B cell (primary cell): Measurements from ENCODE around the gene PACRG. TPM values are rescaled to one million over a fixed set of nuclear protein-coding genes. Genes with fewer than 3 reads are reported as not detected.

Experiments used
- ATAC-seq: fragments of 200-7000 bp; cut with Tn5 transposase; one replicate; pipeline ENCODE4 v1.10.0; 2021; ENCODE audit warnings: low read depth, mild to moderate bottlenecking, moderate number of reproducible peaks, moderate library complexity
- CTCF ChIA-PET: fragments of 350-600 bp; sonication (Branson Sonifier 250); formaldehyde crosslinking; loops from one replicate; lab custom pipeline; 2021; ENCODE audit warnings: antibody characterized with exemption, inconsistent platforms; lab: Charles Lee
- POLR2A ChIA-PET: fragments of 350-600 bp; sonication (Branson Sonifier 250); formaldehyde crosslinking; loops from one replicate; lab custom pipeline; 2021; ENCODE audit warnings: antibody characterized with exemption; lab: Charles Lee
- DNase-seq: peaks from one replicate; pipeline ENCODE4 v3.0.0; 2013
- H2AFZ ChIP-seq: 2 replicates; pipeline ENCODE4 v1.6.1; 2012; ENCODE audit warnings: mild to moderate bottlenecking, low read depth, low read length; ENCODE audit not compliant: insufficient read depth, poor library complexity, severe bottlenecking
- H3K27ac ChIP-seq, 2 donors: 1 replicate in 1 of 2; 2 replicates in 1 of 2; pipeline ENCODE4 v1.5.1; 2012 to 2013; ENCODE audit warnings: low read length in 2 of 2, mild to moderate bottlenecking in 2 of 2, moderate library complexity in 1 of 2
- H3K27me3 ChIP-seq, 4 experiments: fragments of 200-600 bp in 1 of 4; sonication (generic) in 1 of 4; replicated peaks in 1 of 4; 1 replicate in 2 of 4; 2 replicates in 2 of 4; pipeline versions ENCODE4 v1.6.1 to v1.7.0; 2013 to 2016; ENCODE audit warnings: low read length in 3 of 4, mild to moderate bottlenecking in 2 of 4, mixed read lengths in 1 of 4, moderate library complexity in 1 of 4; ENCODE audit not compliant: insufficient read depth in 4 of 4, control insufficient read depth in 3 of 4; ENCODE audit errors: control extremely low read depth in 1 of 4
- H3K36me3 ChIP-seq, 2 experiments: replicated peaks in 1 of 2; 1 replicate in 1 of 2; 2 replicates in 1 of 2; pipeline versions ENCODE4 v1.6.1 to v1.7.1; 2013; ENCODE audit warnings: low read length in 1 of 2; ENCODE audit not compliant: insufficient read depth in 2 of 2, control insufficient read depth in 1 of 2; ENCODE audit errors: control extremely low read depth in 1 of 2, extremely low read depth in 1 of 2
- H3K4me1 ChIP-seq, 2 donors: fragments of 200-600 bp in 1 of 2; sonication (generic) in 1 of 2; 1 replicate in 1 of 2; 2 replicates in 1 of 2; pipeline versions ENCODE4 v1.5.1 to v1.6.1; 2013 to 2017; ENCODE audit warnings: low read length in 2 of 2; ENCODE audit not compliant: control insufficient read depth in 2 of 2, insufficient read depth in 2 of 2
- H3K4me2 ChIP-seq: replicated peaks from 2 replicates; pipeline ENCODE3; 2012; ENCODE audit warnings: mild to moderate bottlenecking, low read depth, low read length; ENCODE audit not compliant: poor library complexity, severe bottlenecking
- H3K4me3 ChIP-seq, 5 experiments: fragments of 200-600 bp in 1 of 5; sonication (generic) in 1 of 5; 1 replicate in 3 of 5; 2 replicates in 2 of 5; pipeline versions ENCODE4 v1.5.1 to v1.7.0; 2011 to 2016; ENCODE audit warnings: low read length in 4 of 5, mild to moderate bottlenecking in 4 of 5, low read depth in 2 of 5, control low read depth in 1 of 5, moderate library complexity in 1 of 5; ENCODE audit not compliant: insufficient read depth in 1 of 5; ENCODE audit errors: control extremely low read depth in 1 of 5, extremely low read depth in 1 of 5
- H3K79me2 ChIP-seq: fragments of 200-600 bp; sonication (generic); one replicate; pipeline ENCODE4 v1.6.0; 2016; ENCODE audit warnings: low read length; ENCODE audit not compliant: control insufficient read depth, insufficient read depth
- H3K9ac ChIP-seq: fragments of 200-600 bp; sonication (generic); 2 replicates; pipeline ENCODE4 v1.6.1; 2017; ENCODE audit warnings: mild to moderate bottlenecking, low read length, moderate library complexity
- H3K9me3 ChIP-seq, 3 donors: one replicate each; pipeline versions ENCODE4 v1.6.1 to v1.7.1; 2013; ENCODE audit warnings: low read length in 2 of 3; ENCODE audit not compliant: control insufficient read depth in 2 of 3, insufficient read depth in 1 of 3; ENCODE audit errors: control extremely low read depth in 1 of 3
- H4K20me1 ChIP-seq: 2 replicates; pipeline ENCODE4 v1.6.0; 2012; ENCODE audit warnings: mild to moderate bottlenecking, low read length; ENCODE audit not compliant: insufficient read depth, control insufficient read depth, poor library complexity, severe bottlenecking
- H3K27ac Mint-ChIP-seq: one replicate; pipeline ENCODE4 v1.8.0; 2021; ENCODE audit warnings: mixed read lengths
- H3K27me3 Mint-ChIP-seq: one replicate; pipeline ENCODE4 v1.8.0; 2021; ENCODE audit warnings: mixed read lengths
- H3K4me1 Mint-ChIP-seq: one replicate; pipeline ENCODE4 v1.8.0; 2021; ENCODE audit warnings: mixed read lengths
- H3K4me3 Mint-ChIP-seq: one replicate; pipeline ENCODE4 v1.8.0; 2021; ENCODE audit warnings: mixed read lengths
- H3K9me3 Mint-ChIP-seq: one replicate; pipeline ENCODE4 v1.8.0; 2022; ENCODE audit warnings: mixed read lengths; ENCODE audit not compliant: insufficient read depth
- CTCF ChIP-seq: fragments of 200-600 bp; IDR thresholded peaks from one replicate; pipeline ENCODE4 v1.8.0; 2022; ENCODE audit warnings: antibody characterized with exemption, mild to moderate bottlenecking
- EZH2 ChIP-seq: IDR thresholded peaks from 2 replicates; pipeline ENCODE4 v1.6.1; 2012; ENCODE audit warnings: borderline replicate concordance, low read depth, mild to moderate bottlenecking, moderate library complexity, low read length; ENCODE audit not compliant: insufficient read depth, poor library complexity, severe bottlenecking
- WGBS: methylation state at CpG from one replicate; pipeline ENCODE4 v1.1.5; 2013; ENCODE audit warnings: missing lambda C conversion rate; ENCODE audit not compliant: insufficient coverage; 5-methylcytosine and 5-hydroxymethylcytosine counted together
- intact Hi-C: fragments of 100-400 bp; cut with micrococcal nuclease; formaldehyde crosslinking; loops from one replicate; pipeline ENCODE4 v1.10.0; 2022
- polyA plus RNA-seq: library from polyadenylated mRNA; depleted of rRNA; stranded (reverse); fragments of >200 nt; gene quantifications from 2 replicates; pipeline ENCODE4 v1.2.3, GENCODE V29; 2012
- total RNA-seq, 2 donors: library from RNA; stranded (reverse); fragments of 120-200 nt in 1 of 2; gene quantifications; 1 replicate in 1 of 2; 2 replicates in 1 of 2; pipeline versions ENCODE4 v1.2.3 to v1.2.4, GENCODE V29; 2013 to 2022

PACRG gene
- total and polyA plus RNA-seq, 2 donors (not counting 1 experiment from before 2014, with no cell fraction given) = not detected

DNA sequence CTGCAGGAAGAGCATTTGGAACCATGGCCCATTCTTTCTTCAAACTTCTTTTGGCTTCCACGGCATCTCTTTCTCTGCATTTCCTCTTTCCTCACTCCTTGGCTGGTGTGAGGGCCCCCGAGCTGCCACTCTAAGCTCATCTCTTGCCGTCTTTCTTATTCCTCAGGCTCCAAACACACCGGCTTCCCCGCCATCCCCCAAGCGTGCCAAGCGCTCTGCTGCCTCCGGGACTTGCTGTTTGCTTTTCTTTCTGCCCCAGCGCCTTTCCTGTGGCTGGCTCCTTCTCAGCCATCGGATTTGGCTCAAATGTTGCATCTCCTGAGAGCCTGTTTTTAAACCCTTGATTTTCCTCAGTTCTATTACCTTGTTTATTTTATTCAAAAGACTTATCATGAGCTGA lies 172.7 kb downstream of the PACRG start:
- no peak overlapping the region for H3K9ac ChIP-seq
- H3K27ac Mint-ChIP-seq = no peak overlapping the region
- no peak for TF ChIP-seq CTCF
- TF ChIP-seq EZH2 = no peak
- no peak overlapping the region for H3K27ac ChIP-seq
- H3K4me3 Mint-ChIP-seq = no peak overlapping the region
- no peak overlapping the region for H3K4me3 ChIP-seq
- peaks cover 10% of the 10 kb centered on the region for H3K9me3 Mint-ChIP-seq
- no peak overlapping the region for H3K4me2 ChIP-seq
- POLR2A ChIA-PET = no interaction called here
- H3K27me3 Mint-ChIP-seq = no peaks in the 10 kb centered on the region
- H4K20me1 ChIP-seq = no peaks in the 10 kb centered on the region
- no peaks in the 10 kb centered on the region for H3K79me2 ChIP-seq
- WGBS = 94% methylated on average over 10 of the region's 10 CpGs
- no peaks in the 10 kb centered on the region for H3K27me3 ChIP-seq
- H3K4me1 ChIP-seq = no peaks in the 10 kb centered on the region
- CTCF ChIA-PET = no interaction called here
- peaks cover 0 to 7% (median 0%) of the 10 kb centered on the region in 3 donors for H3K9me3 ChIP-seq
- H3K4me1 Mint-ChIP-seq = no peaks in the 10 kb centered on the region
- no peak overlapping the region for H2AFZ ChIP-seq
- DNase-seq (no peak), ATAC-seq (no peak)
- H3K36me3 ChIP-seq = no peaks in the 10 kb centered on the region
- intact Hi-C loops = no loop called here

DNA sequence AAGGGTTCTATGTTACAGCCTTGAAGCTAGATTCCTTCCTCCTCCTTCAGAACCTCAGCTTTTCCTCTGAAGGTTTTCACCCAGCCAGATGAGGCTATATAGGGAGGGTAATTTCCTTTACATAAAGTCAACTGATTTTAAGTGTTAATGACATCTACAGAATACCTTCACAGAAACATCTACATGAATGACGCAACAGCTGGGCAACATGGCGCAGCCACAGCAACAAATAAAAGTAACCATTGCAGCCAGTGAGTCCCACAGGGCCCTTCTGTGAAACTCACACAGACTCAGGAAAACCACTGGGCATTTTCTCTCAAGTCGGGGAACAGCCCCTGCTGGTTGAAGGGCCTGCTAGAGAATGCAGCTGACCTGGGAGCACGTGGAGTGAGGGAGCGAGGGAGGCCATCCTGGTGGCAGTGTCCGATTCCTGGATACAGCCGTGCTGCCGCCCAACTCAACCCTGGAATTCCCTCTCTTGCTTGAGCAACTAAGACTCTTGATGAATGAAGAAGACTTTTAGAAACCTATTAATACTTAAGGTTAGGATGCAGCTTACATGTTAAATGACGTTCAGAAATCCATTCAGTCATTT lies 176.4 kb downstream of the PACRG start:
- H3K4me2 ChIP-seq = no peak overlapping the region
- no peak overlapping the region for H3K27ac ChIP-seq
- no peaks in the 10 kb centered on the region for H3K36me3 ChIP-seq
- Mint-ChIP-seq H3K27ac (no peak overlapping the region), H3K4me3 (no peak overlapping the region), H3K9me3 (peaks cover 5% of the 10 kb centered on the region), H3K27me3 (no peaks in the 10 kb centered on the region), H3K4me1 (no peaks in the 10 kb centered on the region)
- no peak for DNase-seq
- no peaks in the 10 kb centered on the region for H3K79me2 ChIP-seq
- H3K9ac ChIP-seq = no peak overlapping the region
- no peaks in the 10 kb centered on the region for H4K20me1 ChIP-seq
- H3K4me1 ChIP-seq = no peaks in the 10 kb centered on the region
- intact Hi-C loops = no loop called here
- TF ChIP-seq EZH2 (no peak), CTCF (no peak)
- 93% methylated on average over 8 of the region's 9 CpGs for WGBS
- peaks cover 0 to 7% (median 0%) of the 10 kb centered on the region in 3 donors for H3K9me3 ChIP-seq
- CTCF ChIA-PET = no interaction called here
- no peaks in the 10 kb centered on the region for H3K27me3 ChIP-seq
- no peak for ATAC-seq
- no peak overlapping the region for H2AFZ ChIP-seq
- POLR2A ChIA-PET = no interaction called here
- H3K4me3 ChIP-seq = no peak overlapping the region
